Loucy (cell line): Measurements from ENCODE around the gene CTNND2.

ENCODE experiments used
- H2AFZ ChIP-seq: fragments of 200-600 bp; sonication (generic); 2 replicates; pipeline ENCODE4 v1.6.0; 2016; ENCODE audit warnings: antibody characterized with exemption, mild to moderate bottlenecking, low read length, moderate library complexity
- H3F3A ChIP-seq: fragments of 200-600 bp; 2 replicates; pipeline ENCODE4 v1.6.0; 2016; ENCODE audit warnings: antibody characterized with exemption, low read depth, mild to moderate bottlenecking
- H3K27me3 ChIP-seq: fragments of 200-600 bp; sonication (generic); 2 replicates; pipeline ENCODE4 v1.6.1; 2014; ENCODE audit warnings: low read length, mild to moderate bottlenecking; ENCODE audit not compliant: insufficient read depth, poor library complexity, severe bottlenecking
- H3K36me3 ChIP-seq: fragments of 200-600 bp; sonication (generic); 2 replicates; pipeline ENCODE4 v1.6.1; 2016; ENCODE audit warnings: low read length; ENCODE audit not compliant: insufficient read depth
- H3K4me1 ChIP-seq: fragments of 200-600 bp; sonication (generic); 2 replicates; pipeline ENCODE4 v1.5.1; 2014; ENCODE audit warnings: low read length, mild to moderate bottlenecking; ENCODE audit not compliant: insufficient read depth, poor library complexity, severe bottlenecking
- H3K4me2 ChIP-seq: fragments of 200-600 bp; sonication (generic); 2 replicates; pipeline ENCODE4 v1.6.0; 2014; ENCODE audit warnings: antibody characterized with exemption, low read length, low read depth, mild to moderate bottlenecking; ENCODE audit not compliant: poor library complexity, severe bottlenecking
- H3K4me3 ChIP-seq: fragments of 200-600 bp; sonication (generic); 2 replicates; pipeline ENCODE4 v1.5.1; 2014; ENCODE audit warnings: low read length, mild to moderate bottlenecking, mixed read lengths; ENCODE audit not compliant: poor library complexity, severe bottlenecking
- H3K79me2 ChIP-seq: fragments of 200-600 bp; sonication (generic); 2 replicates; pipeline ENCODE4 v1.6.1; 2014; ENCODE audit warnings: low read length; ENCODE audit not compliant: insufficient read depth
- H3K9ac ChIP-seq: fragments of 200-600 bp; sonication (generic); 2 replicates; pipeline ENCODE4 v1.6.0; 2014; ENCODE audit warnings: mild to moderate bottlenecking, low read depth, low read length, moderate library complexity; ENCODE audit not compliant: poor library complexity, severe bottlenecking
- H3K9me2 ChIP-seq: fragments of 200-600 bp; sonication (generic); replicated peaks from 2 replicates; pipeline ENCODE4 v1.6.1; 2016; ENCODE audit warnings: low read depth, low read length, mixed read lengths
- H3K9me3 ChIP-seq: fragments of 200-600 bp; sonication (generic); 2 replicates; pipeline ENCODE4 v1.6.1; 2014; ENCODE audit warnings: mild to moderate bottlenecking, antibody characterized with exemption, low read length, low read depth; ENCODE audit not compliant: insufficient read depth
- H4K20me1 ChIP-seq: fragments of 200-600 bp; sonication (generic); 2 replicates; pipeline ENCODE4 v1.6.0; 2014; ENCODE audit warnings: antibody characterized with exemption, low read length, mild to moderate bottlenecking; ENCODE audit not compliant: insufficient read depth, poor library complexity, severe bottlenecking
- CTCF ChIP-seq: fragments of 200-600 bp; sonication (generic); conservative IDR thresholded peaks from 2 replicates; pipeline ENCODE4 v1.5.1; 2014; ENCODE audit warnings: mild to moderate bottlenecking, antibody characterized with exemption, low read length
- EZH2phosphoT487 ChIP-seq: fragments of 200-600 bp; IDR thresholded peaks from 2 replicates; pipeline ENCODE4 v1.6.1; 2018; ENCODE audit warnings: antibody characterized with exemption, mild to moderate bottlenecking, moderate library complexity, borderline replicate concordance

Gene CTNND2

GRCh38 chr5:11596185-11596584, 308.1 kb downstream of the CTNND2 start:
- no peak overlapping the region for H2AFZ ChIP-seq
- no peaks in the 10 kb centered on the region for H3K9me2 ChIP-seq
- no peaks in the 10 kb centered on the region for H3K27me3 ChIP-seq
- H3F3A ChIP-seq, result no peaks in the 10 kb centered on the region
- no peaks in the 10 kb centered on the region for H3K9me3 ChIP-seq
- no peaks in the 10 kb centered on the region for H3K36me3 ChIP-seq
- no peaks in the 10 kb centered on the region for H3K79me2 ChIP-seq
- no peak overlapping the region for H3K9ac ChIP-seq
- TF ChIP-seq CTCF (no peak), EZH2phosphoT487 (no peak)
- no peaks in the 10 kb centered on the region for H3K4me1 ChIP-seq
- H3K4me3 ChIP-seq, result no peak overlapping the region
- H4K20me1 ChIP-seq, result no peaks in the 10 kb centered on the region
- no peak overlapping the region for H3K4me2 ChIP-seq

GRCh38 chr5:11595045-11595444, 309.2 kb downstream of the CTNND2 start:
- no peaks in the 10 kb centered on the region for H3K36me3 ChIP-seq
- H3K79me2 ChIP-seq, result no peaks in the 10 kb centered on the region
- H3K9ac ChIP-seq, result no peak overlapping the region
- no peak overlapping the region for H3K4me3 ChIP-seq
- TF ChIP-seq EZH2phosphoT487, result no peak
- no peak for TF ChIP-seq CTCF
- H3F3A ChIP-seq, result no peaks in the 10 kb centered on the region
- H3K4me2 ChIP-seq, result no peak overlapping the region
- no peaks in the 10 kb centered on the region for H3K4me1 ChIP-seq
- H3K9me2 ChIP-seq, result no peaks in the 10 kb centered on the region
- H2AFZ ChIP-seq, result no peak overlapping the region
- no peaks in the 10 kb centered on the region for H4K20me1 ChIP-seq
- no peaks in the 10 kb centered on the region for H3K27me3 ChIP-seq
- H3K9me3 ChIP-seq, result no peaks in the 10 kb centered on the region

DNA sequence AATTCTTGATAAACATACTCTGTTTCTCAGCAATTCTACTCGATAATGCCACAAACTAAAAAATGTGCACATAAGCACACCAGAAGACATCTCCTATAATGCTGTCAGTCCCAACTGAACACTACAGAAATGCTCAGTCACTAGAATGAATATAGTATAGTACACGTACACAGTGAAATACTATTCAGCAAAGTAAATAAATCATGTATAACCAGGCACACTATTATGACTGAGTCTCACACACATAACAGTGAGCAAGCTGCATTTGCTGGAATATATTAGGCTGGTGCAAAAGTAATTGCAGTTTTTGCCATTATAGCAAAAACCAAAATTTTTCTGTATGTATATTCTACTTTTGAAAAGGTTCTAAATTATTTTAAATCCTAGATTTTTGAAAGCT, 310.2 kb downstream of the CTNND2 start:
- Histone ChIP-seq H3K9me2 (no peaks in the 10 kb centered on the region), H3K9me3 (no peaks in the 10 kb centered on the region), H3K27me3 (no peaks in the 10 kb centered on the region), H4K20me1 (no peaks in the 10 kb centered on the region), H3K36me3 (no peaks in the 10 kb centered on the region), H3K79me2 (no peaks in the 10 kb centered on the region), H3K4me2 (no peak overlapping the region), H2AFZ (no peak overlapping the region), H3F3A (no peaks in the 10 kb centered on the region), H3K4me3 (no peak overlapping the region), H3K9ac (no peak overlapping the region), H3K4me1 (no peaks in the 10 kb centered on the region)
- no peak for TF ChIP-seq EZH2phosphoT487
- TF ChIP-seq CTCF, result no peak
